H1 (cell line): ENCODE data around the gene COPA. TPM values are rescaled to one million over a fixed set of nuclear protein-coding genes. Genes with fewer than 3 reads are reported as not detected.

Experiments
- CTCF ChIA-PET: fragments of 300-600 bp; sonication (Branson Sonifier 250); formaldehyde crosslinking; loops from one replicate; lab custom pipeline; 2021; ENCODE audit not compliant: partially characterized antibody; lab: Charles Lee
- POLR2A ChIA-PET: fragments of 300-600 bp; sonication (Branson Sonifier 250); formaldehyde crosslinking; loops from one replicate; lab custom pipeline; 2021; ENCODE audit warnings: inconsistent platforms; ENCODE audit not compliant: partially characterized antibody; lab: Charles Lee
- DNase-seq, 2 experiments: peaks; one replicate each; pipeline versions ENCODE4 v3.0.0 to v3.0.0-alpha.2; 2010 to 2022; ENCODE audit warnings: low spot score in 2 of 2, low read depth in 1 of 2, mixed read lengths in 1 of 2
- FAIRE-seq: peaks from 2 replicates; lab custom pipeline; 2011; peaks lifted over from hg19 to GRCh38; lab: Jason Lieb, UNC
- H2AFZ ChIP-seq: 2 replicates; pipeline ENCODE4 v1.8.1; 2012; ENCODE audit warnings: low read length, inconsistent platforms
- H2AK5ac ChIP-seq: 2 replicates; pipeline ENCODE4 v1.6.1; 2013; ENCODE audit warnings: low read depth, low read length
- H2BK120ac ChIP-seq: replicated peaks from 2 replicates; pipeline ENCODE3; 2013; ENCODE audit warnings: low read depth, low read length, inconsistent platforms
- H2BK12ac ChIP-seq: 2 replicates; pipeline ENCODE4 v1.6.1; 2013; ENCODE audit warnings: low read depth, low read length
- H2BK15ac ChIP-seq: 2 replicates; pipeline ENCODE4 v1.6.1; 2013; ENCODE audit warnings: low read length
- H2BK20ac ChIP-seq: 2 replicates; pipeline ENCODE4 v1.6.1; 2013; ENCODE audit warnings: low read length
- H2BK5ac ChIP-seq: 2 replicates; pipeline ENCODE4 v1.6.1; 2013; ENCODE audit warnings: low read depth, low read length
- H3K14ac ChIP-seq: 2 replicates; pipeline ENCODE4 v1.6.1; 2013; ENCODE audit warnings: inconsistent platforms; ENCODE audit not compliant: insufficient read length
- H3K18ac ChIP-seq: 2 replicates; pipeline ENCODE4 v1.6.1; 2013; ENCODE audit warnings: low read length; ENCODE audit errors: extremely low read depth
- H3K23ac ChIP-seq: 2 replicates; pipeline ENCODE4 v1.6.1; 2013; ENCODE audit warnings: inconsistent platforms; ENCODE audit not compliant: insufficient read length
- H3K23me2 ChIP-seq: 2 replicates; pipeline ENCODE4 v1.6.1; 2013; ENCODE audit warnings: low read depth, low read length
- H3K27ac ChIP-seq: 2 replicates; pipeline ENCODE4 v1.6.1; 2011; ENCODE audit warnings: low read depth, low read length, inconsistent platforms
- H3K27me3 ChIP-seq, 4 experiments: replicated peaks in 1 of 4; 1 replicate in 1 of 4; 2 replicates in 3 of 4; pipeline versions ENCODE4 v1.6.1 to v1.8.1; 2011 to 2013; ENCODE audit warnings: low read length in 3 of 4, mild to moderate bottlenecking in 3 of 4, inconsistent platforms in 2 of 4, mixed read lengths in 2 of 4, moderate library complexity in 1 of 4; ENCODE audit not compliant: control insufficient read depth in 3 of 4, insufficient read depth in 3 of 4; ENCODE audit errors: extremely low read depth in 1 of 4
- H3K36me3 ChIP-seq, 4 experiments: 2 replicates each; pipeline versions ENCODE4 v1.6.1 to v1.8.1; 2011 to 2013; ENCODE audit warnings: mild to moderate bottlenecking in 4 of 4, low read length in 3 of 4, moderate library complexity in 2 of 4, control low read depth in 1 of 4, inconsistent platforms in 1 of 4; ENCODE audit not compliant: insufficient read depth in 4 of 4, control insufficient read depth in 2 of 4
- H3K4ac ChIP-seq: replicated peaks from 2 replicates; pipeline ENCODE3; 2013; ENCODE audit warnings: low read length, low read depth, mixed read lengths, inconsistent platforms; ENCODE audit not compliant: insufficient read length
- H3K4me1 ChIP-seq, 4 experiments: replicated peaks in 1 of 4; 1 replicate in 1 of 4; 2 replicates in 3 of 4; pipeline versions ENCODE4 v1.6.1 to v1.8.1; 2011 to 2013; ENCODE audit warnings: low read length in 3 of 4, inconsistent platforms in 2 of 4, mixed read lengths in 1 of 4; ENCODE audit not compliant: insufficient read depth in 4 of 4, control insufficient read depth in 3 of 4
- H3K4me2 ChIP-seq, 2 experiments: 2 replicates each; pipeline versions ENCODE4 v1.6.1 to v1.8.1; 2011 to 2013; ENCODE audit warnings: low read depth in 2 of 2, low read length in 2 of 2, control low read depth in 1 of 2, inconsistent platforms in 1 of 2, mild to moderate bottlenecking in 1 of 2; ENCODE audit not compliant: insufficient read depth in 1 of 2
- H3K4me3 ChIP-seq, 4 experiments: fragments of 200-600, 300-600 bp in 1 of 4; sonication (generic), shearing (Covaris generic), sonication (Bioruptor Twin) in 1 of 4; 2 replicates each; pipeline versions ENCODE4 v1.5.1 to v1.8.1; 2011 to 2016; ENCODE audit warnings: low read length in 4 of 4, low read depth in 3 of 4, control low read depth in 2 of 4, inconsistent platforms in 2 of 4, mild to moderate bottlenecking in 2 of 4, mixed read lengths in 1 of 4, moderate library complexity in 1 of 4; ENCODE audit not compliant: insufficient read depth in 2 of 4; ENCODE audit errors: extremely low read depth in 1 of 4
- H3K56ac ChIP-seq: replicated peaks from 2 replicates; pipeline ENCODE3; 2013; ENCODE audit warnings: low read depth, mild to moderate bottlenecking, mixed read lengths, low read length, inconsistent platforms; ENCODE audit not compliant: insufficient read length
- H3K79me1 ChIP-seq: 2 replicates; pipeline ENCODE4 v1.6.1; 2013; ENCODE audit warnings: low read depth, low read length, control low read depth
- H3K79me2 ChIP-seq, 2 experiments: 2 replicates each; pipeline versions ENCODE4 v1.6.1 to v1.8.1; 2012 to 2013; ENCODE audit warnings: low read length in 2 of 2, mild to moderate bottlenecking in 2 of 2, inconsistent platforms in 1 of 2; ENCODE audit not compliant: insufficient read depth in 2 of 2, control insufficient read depth in 1 of 2
- H3K9ac ChIP-seq, 4 experiments: replicated peaks in 1 of 4; 1 replicate in 1 of 4; 2 replicates in 3 of 4; pipeline versions ENCODE4 v1.6.1 to v1.8.1; 2011 to 2013; ENCODE audit warnings: low read depth in 3 of 4, low read length in 3 of 4, control low read depth in 2 of 4, mild to moderate bottlenecking in 2 of 4, moderate library complexity in 2 of 4, inconsistent platforms in 1 of 4; ENCODE audit errors: extremely low read depth in 1 of 4
- H3K9me3 ChIP-seq, 2 experiments: 2 replicates each; pipeline versions ENCODE4 v1.6.1 to v1.8.1; 2012 to 2013; ENCODE audit warnings: mild to moderate bottlenecking in 2 of 2, moderate library complexity in 2 of 2, control low read depth in 1 of 2, inconsistent platforms in 1 of 2, low read depth in 1 of 2, low read length in 1 of 2, mixed read lengths in 1 of 2; ENCODE audit not compliant: insufficient read depth in 2 of 2
- H4K20me1 ChIP-seq, 2 experiments: replicated peaks in 1 of 2; 2 replicates each; pipeline versions ENCODE3 to v1.8.1; 2011 to 2013; ENCODE audit warnings: inconsistent platforms in 2 of 2, low read length in 2 of 2, mild to moderate bottlenecking in 1 of 2; ENCODE audit not compliant: insufficient read depth in 2 of 2, control insufficient read depth in 1 of 2
- H4K5ac ChIP-seq: 2 replicates; pipeline ENCODE4 v1.6.1; 2013; ENCODE audit warnings: low read length, low read depth, mixed read lengths, inconsistent platforms; ENCODE audit not compliant: insufficient read length
- H4K8ac ChIP-seq: 2 replicates; pipeline ENCODE4 v1.8.0; 2013; ENCODE audit warnings: mild to moderate bottlenecking, moderate library complexity, low read length, inconsistent platforms; ENCODE audit not compliant: insufficient read depth; ENCODE audit errors: extremely low read depth
- H4K91ac ChIP-seq: replicated peaks from 2 replicates; pipeline ENCODE3; 2013; ENCODE audit warnings: low read length, mixed read lengths, inconsistent platforms; ENCODE audit not compliant: insufficient read length
- FOSL1 ChIP-seq: IDR thresholded peaks from 2 replicates; pipeline ENCODE4 v1.6.1; 2011; ENCODE audit warnings: mild to moderate bottlenecking, low read depth, low read length, moderate library complexity; ENCODE audit not compliant: insufficient read depth
- HDAC2 ChIP-seq, 2 experiments: fragments of 300-600 bp in 1 of 2; sonication (generic) in 1 of 2; IDR thresholded peaks; 2 replicates each; pipeline ENCODE4 v1.6.1; 2011 to 2012; ENCODE audit warnings: low read depth in 2 of 2, low read length in 2 of 2, mild to moderate bottlenecking in 2 of 2, moderate library complexity in 2 of 2, borderline replicate concordance in 1 of 2, inconsistent platforms in 1 of 2
- WGBS, 2 experiments: shearing (Covaris generic) in 1 of 2; methylation state at CpG; one replicate each; pipeline versions ENCODE4 v1.1.6 to v1.1.7; 2013 to 2015; ENCODE audit warnings: low lambda C conversion rate in 2 of 2, mixed read lengths in 2 of 2, inconsistent platforms in 1 of 2, low coverage in 1 of 2, missing lambda C conversion rate in 1 of 2; ENCODE audit not compliant: insufficient replicate concordance in 2 of 2, insufficient coverage in 1 of 2, insufficient read length in 1 of 2; ENCODE audit errors: extremely low coverage in 1 of 2, missing lambda C conversion rate in 1 of 2; 5-methylcytosine and 5-hydroxymethylcytosine counted together
- polyA plus RNA-seq, 7 experiments: library from polyadenylated mRNA; depleted of rRNA in 3 of 7; stranded (reverse) in 5 of 7; unstranded in 2 of 7; fragments of >200 nt in 5 of 7; fragments of 200-250 nt in 2 of 7; gene quantifications; 1 replicate in 5 of 7; 2 replicates in 1 of 7; 4 replicates in 1 of 7; pipeline versions ENCODE4 v1.2.1 to v1.2.3, GENCODE V29; 2011 to 2013; ENCODE audit warnings: missing spikeins in 2 of 7, mixed read lengths in 2 of 7
- total RNA-seq: library from RNA; stranded (reverse); fragmentation: NEBNext Ultra II Directional; extraction: Animal tissue kit (Norgen Biotek cat#: 25700); gene quantifications from 2 replicates; pipeline ENCODE4 v1.2.1, GENCODE V29; 2021

Gene COPA
- total and polyA plus RNA-seq, 2 of the 8 experiments (the other 6 are each of a cell fraction or from before 2014, with no cell fraction given): 78.2 to 115 TPM

DNA sequence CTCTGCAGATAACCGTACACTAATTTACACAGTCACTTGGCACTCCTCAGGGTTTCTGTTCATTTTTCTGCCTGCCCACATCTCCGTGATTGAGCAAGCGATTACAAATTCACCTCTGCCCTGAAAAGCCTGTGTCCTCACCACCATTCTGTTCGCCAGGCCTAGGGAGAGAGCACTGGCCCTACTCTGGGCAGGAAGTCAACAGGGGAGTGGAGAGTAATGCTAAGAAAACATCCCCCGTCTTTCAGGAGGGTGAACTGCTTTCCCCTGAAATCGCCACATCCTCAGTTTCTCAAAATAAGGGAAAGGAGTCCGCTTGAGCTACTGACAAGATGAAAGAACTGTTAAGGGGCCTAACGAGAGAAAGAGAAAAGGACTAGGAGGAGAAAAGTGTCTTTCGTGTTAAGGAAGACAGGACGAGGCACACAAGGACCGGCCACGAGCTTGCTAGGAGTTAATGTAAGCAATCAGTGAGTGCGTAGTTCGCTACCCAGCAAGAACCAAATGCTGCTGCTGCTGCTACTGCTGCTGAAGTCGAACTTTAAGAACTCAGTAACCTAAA lies 58.7 kb downstream of the COPA start:
- FAIRE-seq: no peak
- no peak overlapping the region for H3K23ac ChIP-seq
- no peak overlapping the region for H3K56ac ChIP-seq
- no peak overlapping the region for H3K4ac ChIP-seq
- no peak overlapping the region for H2BK12ac ChIP-seq
- H3K27ac ChIP-seq: peak overlapping the region; percentile 81
- 17% methylated on average over 15 of the region's 15 CpGs; no CpG with 5 or more reads in 1 of the 2 experiments for WGBS, 2 experiments
- H3K14ac ChIP-seq: no peak overlapping the region
- peaks cover 6% of the 10 kb centered on the region; the same call in 1 of the 2 replicates for H3K23me2 ChIP-seq
- H3K4me1 ChIP-seq: peaks cover 5 to 6% (median 5%) of the 10 kb centered on the region in 4 experiments; a peak in 6 of 7 replicates
- no peak overlapping the region for H2BK120ac ChIP-seq
- no peak overlapping the region for H4K5ac ChIP-seq
- H4K8ac ChIP-seq: 0 out of 2 replicates have a peak overlapping the region, but pooled peaks have one; percentile 83
- peak overlapping the region; percentile 87 to 98 (median 90) for H3K4me3 ChIP-seq
- H3K79me1 ChIP-seq: peaks cover 3% of the 10 kb centered on the region; the same call in 1 of the 2 replicates
- no peak overlapping the region for H2AFZ ChIP-seq
- ChIA-PET POLR2A (interaction anchor here (0.6 to 7.2 kb wide), 25 partner anchors 10 to 187 kb away, joined by 3 to 79 read pairs (median 3); partner anchors contain the start of genes ATP1A2, COPA, DCAF8 and NCSTN), CTCF (interaction anchor here (0.7 to 1.6 kb wide), 13 partner anchors 10 to 199 kb away, joined by 3 to 8 read pairs (median 3); no protein-coding TSS in a partner anchor)
- no peak overlapping the region for H4K91ac ChIP-seq
- no peaks in the 10 kb centered on the region for H3K27me3 ChIP-seq
- no peak for DNase-seq
- H3K9me3 ChIP-seq: no peaks in the 10 kb centered on the region
- H2BK20ac ChIP-seq: no peak overlapping the region
- no peak overlapping the region; the same call in 1 of the 2 replicates for H2BK15ac ChIP-seq
- peaks cover 0 to 15% of the 10 kb centered on the region in 2 experiments; a peak in 2 of 4 replicates for H3K79me2 ChIP-seq
- H3K36me3 ChIP-seq: peaks cover 18 to 37% (median 33%) of the 10 kb centered on the region in 4 experiments
- H2AK5ac ChIP-seq: no peak overlapping the region
- H3K4me2 ChIP-seq: peak overlapping the region; percentile 82
- peaks cover 0 to 3% of the 10 kb centered on the region in 2 experiments for H4K20me1 ChIP-seq
- peak overlapping the region; percentile 86 to 94 (median 88) for H3K9ac ChIP-seq
- peak overlapping the region; percentile 71 for H2BK5ac ChIP-seq
- H3K18ac ChIP-seq: no peak overlapping the region
- no peak for TF ChIP-seq FOSL1
- no peak for TF ChIP-seq HDAC2 (IDR thresholded peaks at IDR 0.05; ENCODE audit: borderline replicate concordance in 1 of 2, low read depth in 2 of 2, low read length in 2 of 2)
